Fibroblast of mammary gland (primary cell): ENCODE results near the gene CEP68.

ENCODE experiments used
- DNase-seq: peaks from one replicate; pipeline ENCODE4 v3.0.0-alpha.2; 2010; ENCODE audit warnings: low read depth
- H3K4me3 ChIP-seq: 2 replicates; pipeline ENCODE4 v1.5.1; 2011; ENCODE audit warnings: low read depth, mild to moderate bottlenecking, low read length, moderate library complexity; ENCODE audit not compliant: control insufficient read depth
- CTCF ChIP-seq: conservative IDR thresholded peaks from 2 replicates; pipeline ENCODE4 v1.5.1; 2011; ENCODE audit warnings: low read depth, low read length, inconsistent platforms; ENCODE audit not compliant: control insufficient read depth, insufficient read depth

The CEP68 gene

GRCh38 chr2:65024149-65024829 is 31.9 kb upstream of the CEP68 start:
- no peak overlapping the region for H3K4me3 ChIP-seq
- DNase-seq = peak; percentile 94
- TF ChIP-seq CTCF = no peak

GRCh38 chr2:65025453-65026123 is 30.6 kb upstream of the CEP68 start:
- no peak overlapping the region for H3K4me3 ChIP-seq
- no peak for DNase-seq
- TF ChIP-seq CTCF = no peak

- no peak for DNase-seq
These were observed 30.1 kb upstream of the CEP68 start for GRCh38 chr2:65026154-65026553.

GRCh38 chr2:65026704-65027464 is 29.3 kb upstream of the CEP68 start:
- no peak for TF ChIP-seq CTCF
- no peak overlapping the region for H3K4me3 ChIP-seq
- no peak for DNase-seq

More at GRCh38 chr2:65026154-65026553, 30.1 kb upstream of the CEP68 start:
- H3K4me3 ChIP-seq = no peak overlapping the region
- no peak for TF ChIP-seq CTCF

- no peak for TF ChIP-seq CTCF
- DNase-seq = no peak
- no peak overlapping the region for H3K4me3 ChIP-seq
These were observed 28.5 kb upstream of the CEP68 start for GRCh38 chr2:65027616-65028244.

GRCh38 chr2:65030476-65031332 is 25.5 kb upstream of the CEP68 start:
- TF ChIP-seq CTCF = no peak
- no peak for DNase-seq
- H3K4me3 ChIP-seq = no peak overlapping the region
